ENCODE measurements around the gene C1QTNF6.
"Not testable (repeated sequence)": the region's sequence is repeated elsewhere in the genome, so short reads cannot be mapped to it uniquely, and the experiment has no call there.

Gene C1QTNF6

GRCh38 chr22:37170689-37171405, 17.2 kb downstream of the C1QTNF6 start:
- H3K4me3 ChIP-seq (ENCODE audit: control insufficient read depth in 1 of 7, extremely low read depth in 1 of 7, insufficient read depth in 4 of 7, low read depth in 2 of 7, low read length in 6 of 7); H3K36me3 ChIP-seq (ENCODE audit: control insufficient read depth in 4 of 4, insufficient read depth in 4 of 4, low read length in 3 of 4); POLR2A ChIA-PET; DNase-seq; H3K27me3 ChIP-seq (replicated peaks in 2 of 5; ENCODE audit: control insufficient read depth in 4 of 5, insufficient read depth in 5 of 5, low read length in 4 of 5); H3K27ac ChIP-seq (ENCODE audit: insufficient read depth in 1 of 2, low read depth in 1 of 2, low read length in 2 of 2, poor library complexity in 1 of 2, severe bottlenecking in 2 of 2); H3K9me3 ChIP-seq (ENCODE audit: control extremely low read depth in 1 of 5, control insufficient read depth in 4 of 5, insufficient read depth in 2 of 5, low read depth in 1 of 5, low read length in 4 of 5): not testable (repeated sequence)
- CTCF ChIA-PET: interaction anchor here (2.3 to 6.3 kb wide), 2 partner anchors 9 to 28 kb away, joined by 8 to 39 read pairs; no protein-coding TSS in a partner anchor
- WGBS (ENCODE audit: insufficient coverage): 98% methylated on average over 11 of the region's 16 CpGs
- H3K4me1 ChIP-seq (ENCODE audit: control extremely low read depth in 1 of 4, control insufficient read depth in 4 of 4, insufficient read depth in 4 of 4, low read length in 3 of 4): peaks cover 0 to 18% (median 9%) of the 10 kb centered on the region in 4 experiments

GRCh38 chr22:37169947-37170688, 17.9 kb downstream of the C1QTNF6 start:
- Histone ChIP-seq H3K27me3 (replicated peaks in 2 of 5; ENCODE audit: control insufficient read depth in 4 of 5, insufficient read depth in 5 of 5, low read length in 4 of 5) (no peaks in the 10 kb centered on the region), H3K36me3 (ENCODE audit: control insufficient read depth in 4 of 4, insufficient read depth in 4 of 4, low read length in 3 of 4) (no peaks in the 10 kb centered on the region), H3K4me3 (ENCODE audit: control insufficient read depth in 1 of 7, extremely low read depth in 1 of 7, insufficient read depth in 4 of 7, low read depth in 2 of 7, low read length in 6 of 7) (no peak overlapping the region), H3K9me3 (ENCODE audit: control extremely low read depth in 1 of 5, control insufficient read depth in 4 of 5, insufficient read depth in 2 of 5, low read depth in 1 of 5, low read length in 4 of 5) (peaks cover 0 to 3% (median 0%) of the 10 kb centered on the region in 5 experiments), H3K27ac (ENCODE audit: insufficient read depth in 1 of 2, low read depth in 1 of 2, low read length in 2 of 2, poor library complexity in 1 of 2, severe bottlenecking in 2 of 2) (no peak overlapping the region), H3K4me1 (ENCODE audit: control extremely low read depth in 1 of 4, control insufficient read depth in 4 of 4, insufficient read depth in 4 of 4, low read length in 3 of 4) (peaks cover 0 to 13% (median 3%) of the 10 kb centered on the region in 4 experiments)
- 87% methylated on average over 10 of the region's 10 CpGs for WGBS (ENCODE audit: insufficient coverage)
- DNase-seq: no peak
- ChIA-PET CTCF (interaction anchor here (6.3 kb wide), 1 partner anchor 29 kb away, joined by 39 read pairs; no protein-coding TSS in a partner anchor), POLR2A (interaction anchor here (0.7 kb wide), 1 partner anchor 29 kb away, joined by 3 read pairs; no protein-coding TSS in a partner anchor)

- H3K27me3 ChIP-seq (replicated peaks in 2 of 5; ENCODE audit: control insufficient read depth in 4 of 5, insufficient read depth in 5 of 5, low read length in 4 of 5): no peaks in the 10 kb centered on the region
- no peak overlapping the region for H3K4me3 ChIP-seq (ENCODE audit: control insufficient read depth in 1 of 7, extremely low read depth in 1 of 7, insufficient read depth in 4 of 7, low read depth in 2 of 7, low read length in 6 of 7)
- ChIA-PET CTCF (interaction anchor here (6.3 kb wide), 1 partner anchor 30 kb away, joined by 39 read pairs; no protein-coding TSS in a partner anchor), POLR2A (interaction anchor here (0.7 kb wide), 1 partner anchor 28 kb away, joined by 3 read pairs; no protein-coding TSS in a partner anchor)
- H3K27ac ChIP-seq (ENCODE audit: insufficient read depth in 1 of 2, low read depth in 1 of 2, low read length in 2 of 2, poor library complexity in 1 of 2, severe bottlenecking in 2 of 2): no peak overlapping the region
- H3K36me3 ChIP-seq (ENCODE audit: control insufficient read depth in 4 of 4, insufficient read depth in 4 of 4, low read length in 3 of 4): no peaks in the 10 kb centered on the region
- no peak for DNase-seq
- H3K9me3 ChIP-seq (ENCODE audit: control extremely low read depth in 1 of 5, control insufficient read depth in 4 of 5, insufficient read depth in 2 of 5, low read depth in 1 of 5, low read length in 4 of 5): peaks cover 0 to 3% (median 0%) of the 10 kb centered on the region in 5 experiments
- peaks cover 0 to 18% (median 3%) of the 10 kb centered on the region in 4 experiments for H3K4me1 ChIP-seq (ENCODE audit: control extremely low read depth in 1 of 4, control insufficient read depth in 4 of 4, insufficient read depth in 4 of 4, low read length in 3 of 4)
- WGBS (ENCODE audit: insufficient coverage): 100% methylated on average over 7 of the region's 8 CpGs
Measured at GRCh38 chr22:37169406-37169805, 18.6 kb downstream of the C1QTNF6 start.

GRCh38 chr22:37167981-37168647, 19.9 kb downstream of the C1QTNF6 start:
- ChIA-PET POLR2A (no interaction called here), CTCF (interaction anchor here (0.8 to 4.2 kb wide), 6 partner anchors 8 to 31 kb away, joined by 3 to 30 read pairs (median 18); no protein-coding TSS in a partner anchor)
- WGBS (ENCODE audit: insufficient coverage): 79% methylated on average over 5 of the region's 8 CpGs
- Histone ChIP-seq H3K9me3 (ENCODE audit: control extremely low read depth in 1 of 5, control insufficient read depth in 4 of 5, insufficient read depth in 2 of 5, low read depth in 1 of 5, low read length in 4 of 5) (peaks cover 0 to 3% (median 0%) of the 10 kb centered on the region in 5 experiments), H3K4me1 (ENCODE audit: control extremely low read depth in 1 of 4, control insufficient read depth in 4 of 4, insufficient read depth in 4 of 4, low read length in 3 of 4) (peaks cover 0 to 29% (median 4%) of the 10 kb centered on the region in 4 experiments), H3K27ac (ENCODE audit: insufficient read depth in 1 of 2, low read depth in 1 of 2, low read length in 2 of 2, poor library complexity in 1 of 2, severe bottlenecking in 2 of 2) (no peak overlapping the region), H3K36me3 (ENCODE audit: control insufficient read depth in 4 of 4, insufficient read depth in 4 of 4, low read length in 3 of 4) (no peaks in the 10 kb centered on the region), H3K27me3 (replicated peaks in 2 of 5; ENCODE audit: control insufficient read depth in 4 of 5, insufficient read depth in 5 of 5, low read length in 4 of 5) (no peaks in the 10 kb centered on the region), H3K4me3 (ENCODE audit: control insufficient read depth in 1 of 7, extremely low read depth in 1 of 7, insufficient read depth in 4 of 7, low read depth in 2 of 7, low read length in 6 of 7) (no peak overlapping the region)
- DNase-seq: no peak

- CTCF ChIA-PET: interaction anchor here (0.9 to 4.2 kb wide), 6 partner anchors 9 to 35 kb away, joined by 3 to 30 read pairs (median 18); no protein-coding TSS in a partner anchor
- POLR2A ChIA-PET: interaction anchor here (0.7 to 0.8 kb wide), 2 partner anchors 19 to 290 kb away, joined by 3 read pairs; no protein-coding TSS in a partner anchor
- no peak overlapping the region for H3K4me3 ChIP-seq (ENCODE audit: control insufficient read depth in 1 of 7, extremely low read depth in 1 of 7, insufficient read depth in 4 of 7, low read depth in 2 of 7, low read length in 6 of 7)
- H3K36me3 ChIP-seq (ENCODE audit: control insufficient read depth in 4 of 4, insufficient read depth in 4 of 4, low read length in 3 of 4): no peaks in the 10 kb centered on the region
- 87% methylated on average over 13 of the region's 17 CpGs for WGBS (ENCODE audit: insufficient coverage)
- peaks cover 0 to 3% (median 0%) of the 10 kb centered on the region in 5 experiments for H3K9me3 ChIP-seq (ENCODE audit: control extremely low read depth in 1 of 5, control insufficient read depth in 4 of 5, insufficient read depth in 2 of 5, low read depth in 1 of 5, low read length in 4 of 5)
- no peak overlapping the region for H3K27ac ChIP-seq (ENCODE audit: insufficient read depth in 1 of 2, low read depth in 1 of 2, low read length in 2 of 2, poor library complexity in 1 of 2, severe bottlenecking in 2 of 2)
- no peaks in the 10 kb centered on the region for H3K27me3 ChIP-seq (replicated peaks in 2 of 5; ENCODE audit: control insufficient read depth in 4 of 5, insufficient read depth in 5 of 5, low read length in 4 of 5)
- H3K4me1 ChIP-seq (ENCODE audit: control extremely low read depth in 1 of 4, control insufficient read depth in 4 of 4, insufficient read depth in 4 of 4, low read length in 3 of 4): peaks cover 0 to 33% (median 6%) of the 10 kb centered on the region in 4 experiments
- DNase-seq: no peak
Measured at GRCh38 chr22:37167176-37167980, 20.7 kb downstream of the C1QTNF6 start.

- H3K4me3 ChIP-seq (ENCODE audit: control insufficient read depth in 1 of 7, extremely low read depth in 1 of 7, insufficient read depth in 4 of 7, low read depth in 2 of 7, low read length in 6 of 7): peak overlapping the region in 1 of 7 experiments; percentile 17
Measured at GRCh38 chr22:37166675-37167066, 21.4 kb downstream of the C1QTNF6 start.

More at GRCh38 chr22:37166675-37167066, 21.4 kb downstream of the C1QTNF6 start:
- Histone ChIP-seq H3K9me3 (ENCODE audit: control extremely low read depth in 1 of 5, control insufficient read depth in 4 of 5, insufficient read depth in 2 of 5, low read depth in 1 of 5, low read length in 4 of 5) (peaks cover 0 to 3% (median 0%) of the 10 kb centered on the region in 5 experiments), H3K36me3 (ENCODE audit: control insufficient read depth in 4 of 4, insufficient read depth in 4 of 4, low read length in 3 of 4) (no peaks in the 10 kb centered on the region), H3K27ac (ENCODE audit: insufficient read depth in 1 of 2, low read depth in 1 of 2, low read length in 2 of 2, poor library complexity in 1 of 2, severe bottlenecking in 2 of 2) (no peak overlapping the region), H3K4me1 (ENCODE audit: control extremely low read depth in 1 of 4, control insufficient read depth in 4 of 4, insufficient read depth in 4 of 4, low read length in 3 of 4) (peaks cover 0 to 35% (median 7%) of the 10 kb centered on the region in 4 experiments), H3K27me3 (replicated peaks in 2 of 5; ENCODE audit: control insufficient read depth in 4 of 5, insufficient read depth in 5 of 5, low read length in 4 of 5) (no peaks in the 10 kb centered on the region)
- peak; percentile 69 to 84 (median 73) for DNase-seq
- ChIA-PET CTCF (interaction anchor here (0.9 to 4.2 kb wide), 6 partner anchors 9 to 36 kb away, joined by 3 to 30 read pairs (median 18); no protein-coding TSS in a partner anchor), POLR2A (no interaction called here)
- WGBS (ENCODE audit: insufficient coverage): 18% methylated on average over 12 of the region's 13 CpGs

Data from common myeloid progenitor, CD34-positive (primary cell).